Gastrocnemius medialis (tissue), 4 donors: Measurements from ENCODE around the gene RAB15.

Source experiments
- POLR2A ChIP-seq, 2 donors: fragments of 450-650 bp; IDR thresholded peaks; one replicate each; pipeline ENCODE4 v1.6.1; 2017; ENCODE audit warnings: antibody characterized with exemption in 2 of 2, mild to moderate bottlenecking in 2 of 2, moderate library complexity in 2 of 2
- TF ChIP-seq, protein P1 (sequence below), 5 experiments: fragments of 450-650 bp in 3 of 5; fragments of 200-600 bp in 2 of 5; sonication (generic) in 2 of 5; IDR thresholded peaks in 4 of 5; conservative IDR thresholded peaks in 1 of 5; 1 replicate in 4 of 5; 2 replicates in 1 of 5; pipeline ENCODE4 v1.5.1; 2016 to 2019; ENCODE audit warnings: antibody characterized with exemption in 5 of 5, mild to moderate bottlenecking in 3 of 5, moderate library complexity in 3 of 5

DNA sequence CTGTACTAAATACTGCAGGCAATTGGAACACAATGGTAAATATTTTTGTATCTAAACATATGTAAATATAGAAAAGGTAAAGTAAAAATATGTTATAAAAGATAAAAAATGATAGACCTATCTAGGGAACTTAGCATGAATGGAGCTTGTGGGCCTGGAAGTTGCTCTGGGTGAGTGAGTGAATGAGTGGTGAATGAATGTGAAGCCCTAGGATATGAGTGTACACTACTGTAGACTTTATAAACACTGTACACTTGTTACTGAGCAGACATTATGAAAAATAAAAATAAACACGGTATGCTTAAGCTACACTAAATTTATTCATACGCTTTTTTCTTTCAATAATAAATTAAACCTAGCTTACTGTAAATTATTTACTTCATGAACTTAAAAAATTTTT is 22.4 kb upstream of the RAB15 start:
- TF ChIP-seq, protein P1, sequence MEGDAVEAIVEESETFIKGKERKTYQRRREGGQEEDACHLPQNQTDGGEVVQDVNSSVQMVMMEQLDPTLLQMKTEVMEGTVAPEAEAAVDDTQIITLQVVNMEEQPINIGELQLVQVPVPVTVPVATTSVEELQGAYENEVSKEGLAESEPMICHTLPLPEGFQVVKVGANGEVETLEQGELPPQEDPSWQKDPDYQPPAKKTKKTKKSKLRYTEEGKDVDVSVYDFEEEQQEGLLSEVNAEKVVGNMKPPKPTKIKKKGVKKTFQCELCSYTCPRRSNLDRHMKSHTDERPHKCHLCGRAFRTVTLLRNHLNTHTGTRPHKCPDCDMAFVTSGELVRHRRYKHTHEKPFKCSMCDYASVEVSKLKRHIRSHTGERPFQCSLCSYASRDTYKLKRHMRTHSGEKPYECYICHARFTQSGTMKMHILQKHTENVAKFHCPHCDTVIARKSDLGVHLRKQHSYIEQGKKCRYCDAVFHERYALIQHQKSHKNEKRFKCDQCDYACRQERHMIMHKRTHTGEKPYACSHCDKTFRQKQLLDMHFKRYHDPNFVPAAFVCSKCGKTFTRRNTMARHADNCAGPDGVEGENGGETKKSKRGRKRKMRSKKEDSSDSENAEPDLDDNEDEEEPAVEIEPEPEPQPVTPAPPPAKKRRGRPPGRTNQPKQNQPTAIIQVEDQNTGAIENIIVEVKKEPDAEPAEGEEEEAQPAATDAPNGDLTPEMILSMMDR (IDR thresholded peaks at IDR 0.05 in 4 of 5, conservative IDR thresholded peaks at IDR 0.05 in 1 of 5), result no peak
- TF ChIP-seq POLR2A (IDR thresholded peaks at IDR 0.05), result no peak
